Measurements from ENCODE around the gene PARD3B. TPM values are rescaled to one million over a fixed set of nuclear protein-coding genes. Genes with fewer than 3 reads are reported as not detected.

The PARD3B gene
- total and polyA plus RNA-seq, 2 of the 4 experiments (the other 2 are of a cell fraction): 3.3 to 15.6 TPM

DNA sequence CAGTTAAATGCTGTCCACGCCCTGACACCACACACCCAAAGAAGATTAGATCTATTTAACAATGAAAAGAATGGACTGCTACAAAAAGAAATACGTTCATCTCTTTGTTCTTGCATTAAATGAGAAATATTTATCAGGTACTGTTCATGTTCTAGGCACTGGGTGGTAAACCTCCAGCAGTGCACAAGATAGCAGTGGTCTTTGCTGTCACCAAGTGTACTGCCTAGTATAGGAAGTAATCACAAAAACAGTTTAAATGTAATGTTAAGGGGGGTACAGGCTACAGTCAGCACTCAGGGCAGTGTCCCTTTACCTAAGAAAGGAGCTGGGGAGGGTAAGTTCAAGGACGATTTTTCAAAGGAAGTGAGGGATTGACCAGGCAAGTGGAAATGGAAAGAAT lies 443.6 kb downstream of the PARD3B start:
- Histone ChIP-seq H2BK20ac (ENCODE audit: low read depth, low read length) (no peak overlapping the region), H2BK120ac (ENCODE audit: low read depth, low read length) (no peak overlapping the region), H3K4me2 (ENCODE audit: low read depth, low read length) (no peak overlapping the region), H3K36me3 (ENCODE audit: control insufficient read depth, insufficient read depth, low read length) (no peaks in the 10 kb centered on the region), H3K56ac (ENCODE audit: extremely low read depth, insufficient read depth, low read length) (no peak overlapping the region), H4K91ac (ENCODE audit: insufficient read depth, low read depth, low read length) (no peak overlapping the region), H3K27me3 (ENCODE audit: control insufficient read depth, insufficient read depth, low read length) (no peaks in the 10 kb centered on the region), H3K9ac (ENCODE audit: low read depth, low read length) (no peak overlapping the region), H2AFZ (replicated peaks; ENCODE audit: low read length, poor library complexity) (no peak overlapping the region), H3K4me1 (ENCODE audit: control insufficient read depth, insufficient read depth, low read length) (no peaks in the 10 kb centered on the region), H2AK9ac (replicated peaks; ENCODE audit: low read depth, low read length, poor library complexity) (no peak overlapping the region), H3K18ac (ENCODE audit: low read depth, low read length) (no peak overlapping the region), H2BK15ac (ENCODE audit: low read depth, low read length) (no peak overlapping the region), H4K20me1 (ENCODE audit: insufficient read depth, low read length) (no peaks in the 10 kb centered on the region), H2AK5ac (ENCODE audit: low read depth, low read length) (no peak overlapping the region), H3K4me3 (ENCODE audit: insufficient read depth, low read depth, low read length) (no peak overlapping the region), H3K9me3 (ENCODE audit: control insufficient read depth, insufficient read depth, low read length) (no peaks in the 10 kb centered on the region), H3K9me1 (ENCODE audit: insufficient read depth, low read length) (no peaks in the 10 kb centered on the region), H3K4ac (ENCODE audit: low read depth, low read length) (no peak overlapping the region), H3K14ac (replicated peaks; ENCODE audit: low read depth, low read length) (no peak overlapping the region), H4K8ac (ENCODE audit: low read depth in 2 of 2, low read length in 2 of 2) (no peak overlapping the region), H2BK5ac (ENCODE audit: low read depth, low read length, poor library complexity, severe bottlenecking) (no peak overlapping the region), H3K27ac (ENCODE audit: insufficient read depth, low read length) (no peak overlapping the region), H3K23ac (ENCODE audit: low read depth, low read length) (no peak overlapping the region), H4K5ac (ENCODE audit: low read depth, low read length) (no peak overlapping the region), H3K79me1 (ENCODE audit: low read depth in 1 of 2, low read length in 2 of 2) (no peaks in the 10 kb centered on the region; a peak in 1 of 4 replicates)
- dilution Hi-C loops (cut with HindIII; ENCODE audit: low sequenced_read_pairs, unreplicated experiment): no loop called here
- TF ChIP-seq, protein P1, sequence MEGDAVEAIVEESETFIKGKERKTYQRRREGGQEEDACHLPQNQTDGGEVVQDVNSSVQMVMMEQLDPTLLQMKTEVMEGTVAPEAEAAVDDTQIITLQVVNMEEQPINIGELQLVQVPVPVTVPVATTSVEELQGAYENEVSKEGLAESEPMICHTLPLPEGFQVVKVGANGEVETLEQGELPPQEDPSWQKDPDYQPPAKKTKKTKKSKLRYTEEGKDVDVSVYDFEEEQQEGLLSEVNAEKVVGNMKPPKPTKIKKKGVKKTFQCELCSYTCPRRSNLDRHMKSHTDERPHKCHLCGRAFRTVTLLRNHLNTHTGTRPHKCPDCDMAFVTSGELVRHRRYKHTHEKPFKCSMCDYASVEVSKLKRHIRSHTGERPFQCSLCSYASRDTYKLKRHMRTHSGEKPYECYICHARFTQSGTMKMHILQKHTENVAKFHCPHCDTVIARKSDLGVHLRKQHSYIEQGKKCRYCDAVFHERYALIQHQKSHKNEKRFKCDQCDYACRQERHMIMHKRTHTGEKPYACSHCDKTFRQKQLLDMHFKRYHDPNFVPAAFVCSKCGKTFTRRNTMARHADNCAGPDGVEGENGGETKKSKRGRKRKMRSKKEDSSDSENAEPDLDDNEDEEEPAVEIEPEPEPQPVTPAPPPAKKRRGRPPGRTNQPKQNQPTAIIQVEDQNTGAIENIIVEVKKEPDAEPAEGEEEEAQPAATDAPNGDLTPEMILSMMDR (conservative IDR thresholded peaks at IDR 0.05; ENCODE audit: low read depth, low read length): no peak
- no peak for TF ChIP-seq MAZ (IDR thresholded peaks at IDR 0.05; ENCODE audit: borderline replicate concordance, low read depth, low read length)
- TF ChIP-seq CEBPB (IDR thresholded peaks at IDR 0.05; ENCODE audit: low read depth, low read length): no peak
- no peak for TF ChIP-seq SMC3 (IDR thresholded peaks at IDR 0.05; ENCODE audit: low read depth, low read length)
- no peak for TF ChIP-seq RCOR1 (IDR thresholded peaks at IDR 0.05; ENCODE audit: insufficient replicate concordance, low read length)
- TF ChIP-seq, protein P2, sequence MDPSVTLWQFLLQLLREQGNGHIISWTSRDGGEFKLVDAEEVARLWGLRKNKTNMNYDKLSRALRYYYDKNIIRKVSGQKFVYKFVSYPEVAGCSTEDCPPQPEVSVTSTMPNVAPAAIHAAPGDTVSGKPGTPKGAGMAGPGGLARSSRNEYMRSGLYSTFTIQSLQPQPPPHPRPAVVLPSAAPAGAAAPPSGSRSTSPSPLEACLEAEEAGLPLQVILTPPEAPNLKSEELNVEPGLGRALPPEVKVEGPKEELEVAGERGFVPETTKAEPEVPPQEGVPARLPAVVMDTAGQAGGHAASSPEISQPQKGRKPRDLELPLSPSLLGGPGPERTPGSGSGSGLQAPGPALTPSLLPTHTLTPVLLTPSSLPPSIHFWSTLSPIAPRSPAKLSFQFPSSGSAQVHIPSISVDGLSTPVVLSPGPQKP (IDR thresholded peaks at IDR 0.05; ENCODE audit: borderline replicate concordance, low read depth, low read length): no peak
- TF ChIP-seq MXI1 (IDR thresholded peaks at IDR 0.05; ENCODE audit: borderline replicate concordance, low read depth, low read length): no peak
- TF ChIP-seq CHD1 (IDR thresholded peaks at IDR 0.05; ENCODE audit: low read depth, low read length): no peak
- no peak for TF ChIP-seq MAFK (IDR thresholded peaks at IDR 0.05; ENCODE audit: low read depth, low read length)
- intact Hi-C loops (cut with micrococcal nuclease): no loop called here
- in situ Hi-C loops (cut with MboI; ENCODE audit: low sequenced_read_pairs): no loop called here
- WGBS, 2 experiments (ENCODE audit: extremely low coverage in 2 of 2, insufficient read length in 1 of 2): 80% methylated on average over 1 of the region's 3 CpGs; no CpG with 5 or more reads in 1 of the 2 experiments
- ChIA-PET CTCF (no interaction called here), POLR2A (ENCODE audit: unreplicated experiment) (no interaction called here)
- DNase-seq (no peak), ATAC-seq (ENCODE audit: low read depth) (no peak)
- BruUV-seq (replicated peaks): no TSS peak
